H1 (cell line): ENCODE results near the gene EOGT. TPM values are rescaled to one million over a fixed set of nuclear protein-coding genes. Genes with fewer than 3 reads are reported as not detected.

Experiments used
- CTCF ChIA-PET: fragments of 300-600 bp; sonication (Branson Sonifier 250); formaldehyde crosslinking; loops from one replicate; lab custom pipeline; 2021; ENCODE audit not compliant: partially characterized antibody; lab: Charles Lee
- POLR2A ChIA-PET: fragments of 300-600 bp; sonication (Branson Sonifier 250); formaldehyde crosslinking; loops from one replicate; lab custom pipeline; 2021; ENCODE audit warnings: inconsistent platforms; ENCODE audit not compliant: partially characterized antibody; lab: Charles Lee
- DNase-seq, 2 experiments: peaks; one replicate each; pipeline versions ENCODE4 v3.0.0 to v3.0.0-alpha.2; 2010 to 2022; ENCODE audit warnings: low spot score in 2 of 2, low read depth in 1 of 2, mixed read lengths in 1 of 2
- FAIRE-seq: peaks from 2 replicates; lab custom pipeline; 2011; peaks lifted over from hg19 to GRCh38; lab: Jason Lieb, UNC
- H2AFZ ChIP-seq: 2 replicates; pipeline ENCODE4 v1.8.1; 2012; ENCODE audit warnings: low read length, inconsistent platforms
- H2AK5ac ChIP-seq: 2 replicates; pipeline ENCODE4 v1.6.1; 2013; ENCODE audit warnings: low read depth, low read length
- H2BK120ac ChIP-seq: replicated peaks from 2 replicates; pipeline ENCODE3; 2013; ENCODE audit warnings: low read depth, low read length, inconsistent platforms
- H2BK12ac ChIP-seq: 2 replicates; pipeline ENCODE4 v1.6.1; 2013; ENCODE audit warnings: low read depth, low read length
- H2BK15ac ChIP-seq: 2 replicates; pipeline ENCODE4 v1.6.1; 2013; ENCODE audit warnings: low read length
- H2BK20ac ChIP-seq: 2 replicates; pipeline ENCODE4 v1.6.1; 2013; ENCODE audit warnings: low read length
- H2BK5ac ChIP-seq: 2 replicates; pipeline ENCODE4 v1.6.1; 2013; ENCODE audit warnings: low read depth, low read length
- H3K14ac ChIP-seq: 2 replicates; pipeline ENCODE4 v1.6.1; 2013; ENCODE audit warnings: inconsistent platforms; ENCODE audit not compliant: insufficient read length
- H3K18ac ChIP-seq: 2 replicates; pipeline ENCODE4 v1.6.1; 2013; ENCODE audit warnings: low read length; ENCODE audit errors: extremely low read depth
- H3K23ac ChIP-seq: 2 replicates; pipeline ENCODE4 v1.6.1; 2013; ENCODE audit warnings: inconsistent platforms; ENCODE audit not compliant: insufficient read length
- H3K23me2 ChIP-seq: 2 replicates; pipeline ENCODE4 v1.6.1; 2013; ENCODE audit warnings: low read depth, low read length
- H3K27ac ChIP-seq: 2 replicates; pipeline ENCODE4 v1.6.1; 2011; ENCODE audit warnings: low read depth, low read length, inconsistent platforms
- H3K27me3 ChIP-seq, 4 experiments: replicated peaks in 1 of 4; 1 replicate in 1 of 4; 2 replicates in 3 of 4; pipeline versions ENCODE4 v1.6.1 to v1.8.1; 2011 to 2013; ENCODE audit warnings: low read length in 3 of 4, mild to moderate bottlenecking in 3 of 4, inconsistent platforms in 2 of 4, mixed read lengths in 2 of 4, moderate library complexity in 1 of 4; ENCODE audit not compliant: control insufficient read depth in 3 of 4, insufficient read depth in 3 of 4; ENCODE audit errors: extremely low read depth in 1 of 4
- H3K36me3 ChIP-seq, 4 experiments: 2 replicates each; pipeline versions ENCODE4 v1.6.1 to v1.8.1; 2011 to 2013; ENCODE audit warnings: mild to moderate bottlenecking in 4 of 4, low read length in 3 of 4, moderate library complexity in 2 of 4, control low read depth in 1 of 4, inconsistent platforms in 1 of 4; ENCODE audit not compliant: insufficient read depth in 4 of 4, control insufficient read depth in 2 of 4
- H3K4ac ChIP-seq: replicated peaks from 2 replicates; pipeline ENCODE3; 2013; ENCODE audit warnings: low read length, low read depth, mixed read lengths, inconsistent platforms; ENCODE audit not compliant: insufficient read length
- H3K4me1 ChIP-seq, 4 experiments: replicated peaks in 1 of 4; 1 replicate in 1 of 4; 2 replicates in 3 of 4; pipeline versions ENCODE4 v1.6.1 to v1.8.1; 2011 to 2013; ENCODE audit warnings: low read length in 3 of 4, inconsistent platforms in 2 of 4, mixed read lengths in 1 of 4; ENCODE audit not compliant: insufficient read depth in 4 of 4, control insufficient read depth in 3 of 4
- H3K4me2 ChIP-seq, 2 experiments: 2 replicates each; pipeline versions ENCODE4 v1.6.1 to v1.8.1; 2011 to 2013; ENCODE audit warnings: low read depth in 2 of 2, low read length in 2 of 2, control low read depth in 1 of 2, inconsistent platforms in 1 of 2, mild to moderate bottlenecking in 1 of 2; ENCODE audit not compliant: insufficient read depth in 1 of 2
- H3K4me3 ChIP-seq, 4 experiments: fragments of 200-600, 300-600 bp in 1 of 4; sonication (generic), shearing (Covaris generic), sonication (Bioruptor Twin) in 1 of 4; 2 replicates each; pipeline versions ENCODE4 v1.5.1 to v1.8.1; 2011 to 2016; ENCODE audit warnings: low read length in 4 of 4, low read depth in 3 of 4, control low read depth in 2 of 4, inconsistent platforms in 2 of 4, mild to moderate bottlenecking in 2 of 4, mixed read lengths in 1 of 4, moderate library complexity in 1 of 4; ENCODE audit not compliant: insufficient read depth in 2 of 4; ENCODE audit errors: extremely low read depth in 1 of 4
- H3K56ac ChIP-seq: replicated peaks from 2 replicates; pipeline ENCODE3; 2013; ENCODE audit warnings: low read depth, mild to moderate bottlenecking, mixed read lengths, low read length, inconsistent platforms; ENCODE audit not compliant: insufficient read length
- H3K79me1 ChIP-seq: 2 replicates; pipeline ENCODE4 v1.6.1; 2013; ENCODE audit warnings: low read depth, low read length, control low read depth
- H3K79me2 ChIP-seq, 2 experiments: 2 replicates each; pipeline versions ENCODE4 v1.6.1 to v1.8.1; 2012 to 2013; ENCODE audit warnings: low read length in 2 of 2, mild to moderate bottlenecking in 2 of 2, inconsistent platforms in 1 of 2; ENCODE audit not compliant: insufficient read depth in 2 of 2, control insufficient read depth in 1 of 2
- H3K9ac ChIP-seq, 4 experiments: replicated peaks in 1 of 4; 1 replicate in 1 of 4; 2 replicates in 3 of 4; pipeline versions ENCODE4 v1.6.1 to v1.8.1; 2011 to 2013; ENCODE audit warnings: low read depth in 3 of 4, low read length in 3 of 4, control low read depth in 2 of 4, mild to moderate bottlenecking in 2 of 4, moderate library complexity in 2 of 4, inconsistent platforms in 1 of 4; ENCODE audit errors: extremely low read depth in 1 of 4
- H3K9me3 ChIP-seq, 2 experiments: 2 replicates each; pipeline versions ENCODE4 v1.6.1 to v1.8.1; 2012 to 2013; ENCODE audit warnings: mild to moderate bottlenecking in 2 of 2, moderate library complexity in 2 of 2, control low read depth in 1 of 2, inconsistent platforms in 1 of 2, low read depth in 1 of 2, low read length in 1 of 2, mixed read lengths in 1 of 2; ENCODE audit not compliant: insufficient read depth in 2 of 2
- H4K20me1 ChIP-seq, 2 experiments: replicated peaks in 1 of 2; 2 replicates each; pipeline versions ENCODE3 to v1.8.1; 2011 to 2013; ENCODE audit warnings: inconsistent platforms in 2 of 2, low read length in 2 of 2, mild to moderate bottlenecking in 1 of 2; ENCODE audit not compliant: insufficient read depth in 2 of 2, control insufficient read depth in 1 of 2
- H4K5ac ChIP-seq: 2 replicates; pipeline ENCODE4 v1.6.1; 2013; ENCODE audit warnings: low read length, low read depth, mixed read lengths, inconsistent platforms; ENCODE audit not compliant: insufficient read length
- H4K8ac ChIP-seq: 2 replicates; pipeline ENCODE4 v1.8.0; 2013; ENCODE audit warnings: mild to moderate bottlenecking, moderate library complexity, low read length, inconsistent platforms; ENCODE audit not compliant: insufficient read depth; ENCODE audit errors: extremely low read depth
- H4K91ac ChIP-seq: replicated peaks from 2 replicates; pipeline ENCODE3; 2013; ENCODE audit warnings: low read length, mixed read lengths, inconsistent platforms; ENCODE audit not compliant: insufficient read length
- ASH2L ChIP-seq: fragments of 200-600, 300-600 bp; sonication (generic); IDR thresholded peaks from one replicate; pipeline ENCODE4 v1.7.1; 2017; ENCODE audit warnings: low read length
- CREB1 ChIP-seq: IDR thresholded peaks from 2 replicates; pipeline ENCODE4 v1.6.1; 2012; ENCODE audit warnings: inconsistent platforms
- CTBP2 ChIP-seq: IDR thresholded peaks from 2 replicates; pipeline ENCODE4 v1.7.0; 2011; ENCODE audit warnings: borderline replicate concordance, mild to moderate bottlenecking, moderate library complexity, mixed read lengths, low read length; ENCODE audit not compliant: insufficient read depth, insufficient read length
- EZH2 ChIP-seq: fragments of 200-600 bp; sonication (generic); IDR thresholded peaks from 2 replicates; pipeline ENCODE4 v1.7.1; 2012; ENCODE audit warnings: low read depth, mild to moderate bottlenecking, moderate library complexity, low read length, inconsistent platforms; ENCODE audit not compliant: severe bottlenecking
- POU5F1 ChIP-seq: IDR thresholded peaks from 2 replicates; pipeline ENCODE4 v1.6.1; 2011; ENCODE audit warnings: low read depth, mild to moderate bottlenecking, low read length, moderate library complexity
- RBBP5 ChIP-seq: IDR thresholded peaks from 2 replicates; pipeline ENCODE4 v1.7.1; 2012; ENCODE audit warnings: low read depth, mild to moderate bottlenecking, inconsistent platforms, low read length, moderate library complexity, borderline replicate concordance
- RXRA ChIP-seq: IDR thresholded peaks from 2 replicates; pipeline ENCODE4 v1.6.1; 2011; ENCODE audit warnings: low read depth, mild to moderate bottlenecking, low read length, moderate library complexity; ENCODE audit not compliant: insufficient read depth
- SIX5 ChIP-seq: IDR thresholded peaks from 2 replicates; pipeline ENCODE4 v1.6.1; 2011; ENCODE audit warnings: mild to moderate bottlenecking, low read depth, low read length
- SP2 ChIP-seq: IDR thresholded peaks from 2 replicates; pipeline ENCODE4 v1.6.1; 2012; ENCODE audit warnings: mild to moderate bottlenecking, low read length, inconsistent platforms
- SP4 ChIP-seq: IDR thresholded peaks from 2 replicates; pipeline ENCODE4 v1.6.1; 2012; ENCODE audit warnings: low read length, inconsistent platforms
- WGBS, 2 experiments: shearing (Covaris generic) in 1 of 2; methylation state at CpG; one replicate each; pipeline versions ENCODE4 v1.1.6 to v1.1.7; 2013 to 2015; ENCODE audit warnings: low lambda C conversion rate in 2 of 2, mixed read lengths in 2 of 2, inconsistent platforms in 1 of 2, low coverage in 1 of 2, missing lambda C conversion rate in 1 of 2; ENCODE audit not compliant: insufficient replicate concordance in 2 of 2, insufficient coverage in 1 of 2, insufficient read length in 1 of 2; ENCODE audit errors: extremely low coverage in 1 of 2, missing lambda C conversion rate in 1 of 2; 5-methylcytosine and 5-hydroxymethylcytosine counted together
- polyA plus RNA-seq, 7 experiments: library from polyadenylated mRNA; depleted of rRNA in 3 of 7; stranded (reverse) in 5 of 7; unstranded in 2 of 7; fragments of >200 nt in 5 of 7; fragments of 200-250 nt in 2 of 7; gene quantifications; 1 replicate in 5 of 7; 2 replicates in 1 of 7; 4 replicates in 1 of 7; pipeline versions ENCODE4 v1.2.1 to v1.2.3, GENCODE V29; 2011 to 2013; ENCODE audit warnings: missing spikeins in 2 of 7, mixed read lengths in 2 of 7
- total RNA-seq: library from RNA; stranded (reverse); fragmentation: NEBNext Ultra II Directional; extraction: Animal tissue kit (Norgen Biotek cat#: 25700); gene quantifications from 2 replicates; pipeline ENCODE4 v1.2.1, GENCODE V29; 2021
- TF ChIP-seq, protein P1 (sequence below): IDR thresholded peaks from 2 replicates; pipeline ENCODE4 v1.6.1; 2012; ENCODE audit warnings: inconsistent platforms

The EOGT gene
- total and polyA plus RNA-seq, 2 of the 8 experiments (the other 6 are each of a cell fraction or from before 2014, with no cell fraction given) = 6.7 to 20.7 TPM

DNA sequence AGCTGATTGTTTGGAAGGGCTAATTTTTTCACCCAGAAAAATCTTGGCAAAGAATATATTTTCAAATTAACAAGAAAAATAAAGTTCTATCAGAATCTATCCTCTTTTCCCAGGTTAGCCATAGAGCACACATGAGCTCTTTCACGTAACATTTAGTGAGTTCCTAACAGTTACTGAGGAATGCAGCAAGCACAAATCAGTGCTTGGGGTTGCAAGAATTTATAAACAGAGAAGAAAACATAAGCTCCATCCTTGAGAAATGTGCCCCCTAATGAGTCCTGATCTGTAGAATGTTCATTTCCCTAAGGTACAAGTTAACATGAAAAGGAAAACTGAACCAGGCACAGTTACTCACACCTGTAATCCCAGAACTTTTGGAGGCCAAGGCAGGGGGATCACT is 13.9 kb downstream of the EOGT start:
- CTCF ChIA-PET = interaction anchor here (1.0 to 1.3 kb wide), 2 partner anchors 25 to 27 kb away, joined by 3 to 4 read pairs; no protein-coding TSS in a partner anchor
- Histone ChIP-seq H3K56ac (no peak overlapping the region), H2AK5ac (no peak overlapping the region), H3K4me1 (no peaks in the 10 kb centered on the region), H3K9ac (no peak overlapping the region), H2AFZ (no peak overlapping the region), H3K9me3 (no peaks in the 10 kb centered on the region), H3K23ac (no peak overlapping the region), H3K14ac (no peak overlapping the region), H3K79me2 (no peaks in the 10 kb centered on the region), H3K4me2 (no peak overlapping the region), H2BK5ac (no peak overlapping the region), H2BK12ac (no peak overlapping the region), H3K4ac (no peak overlapping the region), H2BK120ac (no peak overlapping the region), H3K4me3 (no peak overlapping the region), H3K18ac (no peak overlapping the region), H3K79me1 (no peaks in the 10 kb centered on the region), H2BK20ac (no peak overlapping the region), H4K5ac (no peak overlapping the region), H2BK15ac (no peak overlapping the region), H4K91ac (no peak overlapping the region), H3K27ac (no peak overlapping the region), H4K20me1 (no peaks in the 10 kb centered on the region), H3K27me3 (no peaks in the 10 kb centered on the region), H3K23me2 (no peaks in the 10 kb centered on the region), H4K8ac (no peak overlapping the region), H3K36me3 (peaks cover 0 to 31% (median 5%) of the 10 kb centered on the region in 4 experiments; a peak in 6 of 8 replicates)
- no peak for TF ChIP-seq RBBP5
- TF ChIP-seq CREB1 = no peak
- no peak for TF ChIP-seq EZH2
- TF ChIP-seq CTBP2 = no peak
- TF ChIP-seq SIX5 = no peak
- no peak for TF ChIP-seq POU5F1
- no peak for TF ChIP-seq ASH2L
- TF ChIP-seq, protein P1, sequence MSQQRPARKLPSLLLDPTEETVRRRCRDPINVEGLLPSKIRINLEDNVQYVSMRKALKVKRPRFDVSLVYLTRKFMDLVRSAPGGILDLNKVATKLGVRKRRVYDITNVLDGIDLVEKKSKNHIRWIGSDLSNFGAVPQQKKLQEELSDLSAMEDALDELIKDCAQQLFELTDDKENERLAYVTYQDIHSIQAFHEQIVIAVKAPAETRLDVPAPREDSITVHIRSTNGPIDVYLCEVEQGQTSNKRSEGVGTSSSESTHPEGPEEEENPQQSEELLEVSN = no peak
- TF ChIP-seq SP4 = no peak
- TF ChIP-seq SP2 = no peak
- no peak for TF ChIP-seq RXRA
- FAIRE-seq (no peak), DNase-seq (no peak)
- 89% methylated on average over 1 of the region's 1 CpG; no CpG with 5 or more reads in 1 of the 2 experiments for WGBS, 2 experiments
- POLR2A ChIA-PET = interaction anchor here (1.1 to 1.2 kb wide), 2 partner anchors 9 to 22 kb away, joined by 3 to 7 read pairs; no protein-coding TSS in a partner anchor
